H1 (cell line): ENCODE results near the gene LIMS1. TPM values are rescaled to one million over a fixed set of nuclear protein-coding genes. Genes with fewer than 3 reads are reported as not detected.

ENCODE experiments used
- CTCF ChIA-PET: fragments of 300-600 bp; sonication (Branson Sonifier 250); formaldehyde crosslinking; loops from one replicate; lab custom pipeline; 2021; ENCODE audit not compliant: partially characterized antibody; lab: Charles Lee
- POLR2A ChIA-PET: fragments of 300-600 bp; sonication (Branson Sonifier 250); formaldehyde crosslinking; loops from one replicate; lab custom pipeline; 2021; ENCODE audit warnings: inconsistent platforms; ENCODE audit not compliant: partially characterized antibody; lab: Charles Lee
- DNase-seq, 2 experiments: peaks; one replicate each; pipeline versions ENCODE4 v3.0.0 to v3.0.0-alpha.2; 2010 to 2022; ENCODE audit warnings: low spot score in 2 of 2, low read depth in 1 of 2, mixed read lengths in 1 of 2
- FAIRE-seq: peaks from 2 replicates; lab custom pipeline; 2011; peaks lifted over from hg19 to GRCh38; lab: Jason Lieb, UNC
- H2AFZ ChIP-seq: 2 replicates; pipeline ENCODE4 v1.8.1; 2012; ENCODE audit warnings: low read length, inconsistent platforms
- H2AK5ac ChIP-seq: 2 replicates; pipeline ENCODE4 v1.6.1; 2013; ENCODE audit warnings: low read depth, low read length
- H2BK120ac ChIP-seq: replicated peaks from 2 replicates; pipeline ENCODE3; 2013; ENCODE audit warnings: low read depth, low read length, inconsistent platforms
- H2BK12ac ChIP-seq: 2 replicates; pipeline ENCODE4 v1.6.1; 2013; ENCODE audit warnings: low read depth, low read length
- H2BK15ac ChIP-seq: 2 replicates; pipeline ENCODE4 v1.6.1; 2013; ENCODE audit warnings: low read length
- H2BK20ac ChIP-seq: 2 replicates; pipeline ENCODE4 v1.6.1; 2013; ENCODE audit warnings: low read length
- H2BK5ac ChIP-seq: 2 replicates; pipeline ENCODE4 v1.6.1; 2013; ENCODE audit warnings: low read depth, low read length
- H3K14ac ChIP-seq: 2 replicates; pipeline ENCODE4 v1.6.1; 2013; ENCODE audit warnings: inconsistent platforms; ENCODE audit not compliant: insufficient read length
- H3K18ac ChIP-seq: 2 replicates; pipeline ENCODE4 v1.6.1; 2013; ENCODE audit warnings: low read length; ENCODE audit errors: extremely low read depth
- H3K23ac ChIP-seq: 2 replicates; pipeline ENCODE4 v1.6.1; 2013; ENCODE audit warnings: inconsistent platforms; ENCODE audit not compliant: insufficient read length
- H3K23me2 ChIP-seq: 2 replicates; pipeline ENCODE4 v1.6.1; 2013; ENCODE audit warnings: low read depth, low read length
- H3K27ac ChIP-seq: 2 replicates; pipeline ENCODE4 v1.6.1; 2011; ENCODE audit warnings: low read depth, low read length, inconsistent platforms
- H3K27me3 ChIP-seq, 4 experiments: replicated peaks in 1 of 4; 1 replicate in 1 of 4; 2 replicates in 3 of 4; pipeline versions ENCODE4 v1.6.1 to v1.8.1; 2011 to 2013; ENCODE audit warnings: low read length in 3 of 4, mild to moderate bottlenecking in 3 of 4, inconsistent platforms in 2 of 4, mixed read lengths in 2 of 4, moderate library complexity in 1 of 4; ENCODE audit not compliant: control insufficient read depth in 3 of 4, insufficient read depth in 3 of 4; ENCODE audit errors: extremely low read depth in 1 of 4
- H3K36me3 ChIP-seq, 4 experiments: 2 replicates each; pipeline versions ENCODE4 v1.6.1 to v1.8.1; 2011 to 2013; ENCODE audit warnings: mild to moderate bottlenecking in 4 of 4, low read length in 3 of 4, moderate library complexity in 2 of 4, control low read depth in 1 of 4, inconsistent platforms in 1 of 4; ENCODE audit not compliant: insufficient read depth in 4 of 4, control insufficient read depth in 2 of 4
- H3K4ac ChIP-seq: replicated peaks from 2 replicates; pipeline ENCODE3; 2013; ENCODE audit warnings: low read length, low read depth, mixed read lengths, inconsistent platforms; ENCODE audit not compliant: insufficient read length
- H3K4me1 ChIP-seq, 4 experiments: replicated peaks in 1 of 4; 1 replicate in 1 of 4; 2 replicates in 3 of 4; pipeline versions ENCODE4 v1.6.1 to v1.8.1; 2011 to 2013; ENCODE audit warnings: low read length in 3 of 4, inconsistent platforms in 2 of 4, mixed read lengths in 1 of 4; ENCODE audit not compliant: insufficient read depth in 4 of 4, control insufficient read depth in 3 of 4
- H3K4me2 ChIP-seq, 2 experiments: 2 replicates each; pipeline versions ENCODE4 v1.6.1 to v1.8.1; 2011 to 2013; ENCODE audit warnings: low read depth in 2 of 2, low read length in 2 of 2, control low read depth in 1 of 2, inconsistent platforms in 1 of 2, mild to moderate bottlenecking in 1 of 2; ENCODE audit not compliant: insufficient read depth in 1 of 2
- H3K4me3 ChIP-seq, 4 experiments: fragments of 200-600, 300-600 bp in 1 of 4; sonication (generic), shearing (Covaris generic), sonication (Bioruptor Twin) in 1 of 4; 2 replicates each; pipeline versions ENCODE4 v1.5.1 to v1.8.1; 2011 to 2016; ENCODE audit warnings: low read length in 4 of 4, low read depth in 3 of 4, control low read depth in 2 of 4, inconsistent platforms in 2 of 4, mild to moderate bottlenecking in 2 of 4, mixed read lengths in 1 of 4, moderate library complexity in 1 of 4; ENCODE audit not compliant: insufficient read depth in 2 of 4; ENCODE audit errors: extremely low read depth in 1 of 4
- H3K56ac ChIP-seq: replicated peaks from 2 replicates; pipeline ENCODE3; 2013; ENCODE audit warnings: low read depth, mild to moderate bottlenecking, mixed read lengths, low read length, inconsistent platforms; ENCODE audit not compliant: insufficient read length
- H3K79me1 ChIP-seq: 2 replicates; pipeline ENCODE4 v1.6.1; 2013; ENCODE audit warnings: low read depth, low read length, control low read depth
- H3K79me2 ChIP-seq, 2 experiments: 2 replicates each; pipeline versions ENCODE4 v1.6.1 to v1.8.1; 2012 to 2013; ENCODE audit warnings: low read length in 2 of 2, mild to moderate bottlenecking in 2 of 2, inconsistent platforms in 1 of 2; ENCODE audit not compliant: insufficient read depth in 2 of 2, control insufficient read depth in 1 of 2
- H3K9ac ChIP-seq, 4 experiments: replicated peaks in 1 of 4; 1 replicate in 1 of 4; 2 replicates in 3 of 4; pipeline versions ENCODE4 v1.6.1 to v1.8.1; 2011 to 2013; ENCODE audit warnings: low read depth in 3 of 4, low read length in 3 of 4, control low read depth in 2 of 4, mild to moderate bottlenecking in 2 of 4, moderate library complexity in 2 of 4, inconsistent platforms in 1 of 4; ENCODE audit errors: extremely low read depth in 1 of 4
- H3K9me3 ChIP-seq, 2 experiments: 2 replicates each; pipeline versions ENCODE4 v1.6.1 to v1.8.1; 2012 to 2013; ENCODE audit warnings: mild to moderate bottlenecking in 2 of 2, moderate library complexity in 2 of 2, control low read depth in 1 of 2, inconsistent platforms in 1 of 2, low read depth in 1 of 2, low read length in 1 of 2, mixed read lengths in 1 of 2; ENCODE audit not compliant: insufficient read depth in 2 of 2
- H4K20me1 ChIP-seq, 2 experiments: replicated peaks in 1 of 2; 2 replicates each; pipeline versions ENCODE3 to v1.8.1; 2011 to 2013; ENCODE audit warnings: inconsistent platforms in 2 of 2, low read length in 2 of 2, mild to moderate bottlenecking in 1 of 2; ENCODE audit not compliant: insufficient read depth in 2 of 2, control insufficient read depth in 1 of 2
- H4K5ac ChIP-seq: 2 replicates; pipeline ENCODE4 v1.6.1; 2013; ENCODE audit warnings: low read length, low read depth, mixed read lengths, inconsistent platforms; ENCODE audit not compliant: insufficient read length
- H4K8ac ChIP-seq: 2 replicates; pipeline ENCODE4 v1.8.0; 2013; ENCODE audit warnings: mild to moderate bottlenecking, moderate library complexity, low read length, inconsistent platforms; ENCODE audit not compliant: insufficient read depth; ENCODE audit errors: extremely low read depth
- H4K91ac ChIP-seq: replicated peaks from 2 replicates; pipeline ENCODE3; 2013; ENCODE audit warnings: low read length, mixed read lengths, inconsistent platforms; ENCODE audit not compliant: insufficient read length
- BCL11A ChIP-seq, 2 experiments: IDR thresholded peaks; one replicate each; pipeline ENCODE4 v1.6.1; 2011; ENCODE audit warnings: low read depth in 2 of 2, low read length in 2 of 2, mild to moderate bottlenecking in 2 of 2
- CBX5 ChIP-seq: fragments of 300-800, 300-1000 bp; sonication (generic); IDR thresholded peaks from 2 replicates; pipeline ENCODE4 v1.7.1; 2016; ENCODE audit warnings: antibody characterized with exemption, low read length, low read depth
- CTBP2 ChIP-seq: IDR thresholded peaks from 2 replicates; pipeline ENCODE4 v1.7.0; 2011; ENCODE audit warnings: borderline replicate concordance, mild to moderate bottlenecking, moderate library complexity, mixed read lengths, low read length; ENCODE audit not compliant: insufficient read depth, insufficient read length
- EGR1 ChIP-seq: IDR thresholded peaks from 2 replicates; pipeline ENCODE4 v1.6.1; 2011; ENCODE audit warnings: low read depth, low read length, borderline replicate concordance
- FOSL1 ChIP-seq: IDR thresholded peaks from 2 replicates; pipeline ENCODE4 v1.6.1; 2011; ENCODE audit warnings: mild to moderate bottlenecking, low read depth, low read length, moderate library complexity; ENCODE audit not compliant: insufficient read depth
- GTF2F1 ChIP-seq: IDR thresholded peaks from 2 replicates; pipeline ENCODE4 v1.6.1; 2012; ENCODE audit warnings: low read depth, low read length, improper control_type of control experiment, borderline replicate concordance
- HDAC6 ChIP-seq: IDR thresholded peaks from one replicate; pipeline ENCODE4 v1.7.1; 2012; ENCODE audit warnings: low read depth, mild to moderate bottlenecking, inconsistent platforms, low read length, moderate library complexity
- KDM5A ChIP-seq: fragments of 200-600 bp; IDR thresholded peaks from 2 replicates; pipeline ENCODE4 v1.7.1; 2012; ENCODE audit warnings: mild to moderate bottlenecking, low read length, inconsistent platforms, mixed read lengths
- NANOG ChIP-seq: IDR thresholded peaks from 2 replicates; pipeline ENCODE4 v1.6.1; 2011; ENCODE audit warnings: low read length, low read depth, mild to moderate bottlenecking, inconsistent platforms; ENCODE audit not compliant: insufficient read depth, poor library complexity, severe bottlenecking
- PHF8 ChIP-seq: fragments of 200-600 bp; sonication (generic); conservative IDR thresholded peaks from 2 replicates; pipeline ENCODE4 v1.7.1; 2012; ENCODE audit warnings: low read depth, mild to moderate bottlenecking, inconsistent platforms, low read length, moderate library complexity
- RBBP5 ChIP-seq: IDR thresholded peaks from 2 replicates; pipeline ENCODE4 v1.7.1; 2012; ENCODE audit warnings: low read depth, mild to moderate bottlenecking, inconsistent platforms, low read length, moderate library complexity, borderline replicate concordance
- SP4 ChIP-seq: IDR thresholded peaks from 2 replicates; pipeline ENCODE4 v1.6.1; 2012; ENCODE audit warnings: low read length, inconsistent platforms
- TCF12 ChIP-seq: IDR thresholded peaks from 2 replicates; pipeline ENCODE4 v1.6.1; 2011; ENCODE audit warnings: low read depth, mild to moderate bottlenecking, low read length
- WGBS, 2 experiments: shearing (Covaris generic) in 1 of 2; methylation state at CpG; one replicate each; pipeline versions ENCODE4 v1.1.6 to v1.1.7; 2013 to 2015; ENCODE audit warnings: low lambda C conversion rate in 2 of 2, mixed read lengths in 2 of 2, inconsistent platforms in 1 of 2, low coverage in 1 of 2, missing lambda C conversion rate in 1 of 2; ENCODE audit not compliant: insufficient replicate concordance in 2 of 2, insufficient coverage in 1 of 2, insufficient read length in 1 of 2; ENCODE audit errors: extremely low coverage in 1 of 2, missing lambda C conversion rate in 1 of 2; 5-methylcytosine and 5-hydroxymethylcytosine counted together
- polyA plus RNA-seq, 7 experiments: library from polyadenylated mRNA; depleted of rRNA in 3 of 7; stranded (reverse) in 5 of 7; unstranded in 2 of 7; fragments of >200 nt in 5 of 7; fragments of 200-250 nt in 2 of 7; gene quantifications; 1 replicate in 5 of 7; 2 replicates in 1 of 7; 4 replicates in 1 of 7; pipeline versions ENCODE4 v1.2.1 to v1.2.3, GENCODE V29; 2011 to 2013; ENCODE audit warnings: missing spikeins in 2 of 7, mixed read lengths in 2 of 7
- total RNA-seq: library from RNA; stranded (reverse); fragmentation: NEBNext Ultra II Directional; extraction: Animal tissue kit (Norgen Biotek cat#: 25700); gene quantifications from 2 replicates; pipeline ENCODE4 v1.2.1, GENCODE V29; 2021
- TF ChIP-seq, protein P1 (sequence below): IDR thresholded peaks from 2 replicates; pipeline ENCODE4 v1.6.1; 2012; ENCODE audit warnings: inconsistent platforms

Gene LIMS1
- total and polyA plus RNA-seq, 2 of the 8 experiments (the other 6 are each of a cell fraction or from before 2014, with no cell fraction given), result 24.1 to 36.7 TPM

DNA sequence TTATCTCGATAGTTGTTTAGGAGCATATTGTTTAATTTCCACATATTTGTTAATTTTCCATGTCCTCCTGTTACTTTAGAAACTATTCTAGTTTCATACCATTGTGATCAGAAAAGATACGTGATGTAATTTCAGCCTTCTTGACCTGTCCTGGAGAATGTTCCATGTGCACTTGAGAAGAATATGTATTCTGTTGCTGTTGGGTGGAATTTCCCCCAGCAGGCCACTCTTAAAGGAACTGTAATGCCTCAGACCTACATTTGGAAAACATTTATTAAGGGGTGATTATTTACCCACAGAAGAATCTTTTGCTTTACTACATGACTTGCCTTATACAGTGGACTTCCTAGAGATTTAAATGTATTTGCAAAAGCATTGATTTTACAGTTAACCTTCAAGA, 55.5 kb downstream of the LIMS1 start:
- H3K36me3 ChIP-seq, result no peaks in the 10 kb centered on the region
- TF ChIP-seq SP4, result no peak
- TF ChIP-seq GTF2F1, result no peak
- TF ChIP-seq HDAC6, result no peak
- TF ChIP-seq TCF12, result no peak
- TF ChIP-seq CBX5, result no peak
- no peak for TF ChIP-seq RBBP5
- TF ChIP-seq FOSL1, result no peak
- TF ChIP-seq PHF8, result no peak
- no peak for TF ChIP-seq EGR1
- TF ChIP-seq CTBP2, result no peak
- TF ChIP-seq, protein P1, sequence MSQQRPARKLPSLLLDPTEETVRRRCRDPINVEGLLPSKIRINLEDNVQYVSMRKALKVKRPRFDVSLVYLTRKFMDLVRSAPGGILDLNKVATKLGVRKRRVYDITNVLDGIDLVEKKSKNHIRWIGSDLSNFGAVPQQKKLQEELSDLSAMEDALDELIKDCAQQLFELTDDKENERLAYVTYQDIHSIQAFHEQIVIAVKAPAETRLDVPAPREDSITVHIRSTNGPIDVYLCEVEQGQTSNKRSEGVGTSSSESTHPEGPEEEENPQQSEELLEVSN, result no peak
- no peak for TF ChIP-seq NANOG
- TF ChIP-seq BCL11A (IDR thresholded peaks at IDR 0.05; ENCODE audit: low read depth in 2 of 2, low read length in 2 of 2), result no peak
- TF ChIP-seq KDM5A, result no peak

More for the DNA sequence above, 55.5 kb downstream of the LIMS1 start:
- H3K9ac ChIP-seq, result no peak overlapping the region
- H2BK20ac ChIP-seq, result no peak overlapping the region
- H3K14ac ChIP-seq, result no peak overlapping the region
- peaks cover 0 to 30% of the 10 kb centered on the region in 2 experiments; a peak in 2 of 4 replicates for H3K79me2 ChIP-seq
- ChIA-PET POLR2A (no interaction called here), CTCF (no interaction called here)
- no peaks in the 10 kb centered on the region for H4K20me1 ChIP-seq
- H4K8ac ChIP-seq, result no peak overlapping the region
- no peak overlapping the region for H2AK5ac ChIP-seq
- no peaks in the 10 kb centered on the region for H3K23me2 ChIP-seq
- DNase-seq (no peak), FAIRE-seq (no peak)
- H3K79me1 ChIP-seq, result peaks cover 3% of the 10 kb centered on the region; the same call in 1 of the 2 replicates
- H3K4ac ChIP-seq, result no peak overlapping the region
- no peak overlapping the region for H2BK15ac ChIP-seq
- no peak overlapping the region for H3K23ac ChIP-seq
- no peak overlapping the region for H3K18ac ChIP-seq
- no peak overlapping the region for H3K56ac ChIP-seq
- no peak overlapping the region for H2BK12ac ChIP-seq
- no peak overlapping the region for H2BK5ac ChIP-seq
- no peak overlapping the region for H4K91ac ChIP-seq
- H3K27me3 ChIP-seq, result no peaks in the 10 kb centered on the region
- H2AFZ ChIP-seq, result no peak overlapping the region
- H3K27ac ChIP-seq, result no peak overlapping the region
- no peaks in the 10 kb centered on the region for H3K9me3 ChIP-seq
- peaks cover under 1 to 10% (median 3%) of the 10 kb centered on the region in 4 experiments; a peak in 5 of 7 replicates for H3K4me1 ChIP-seq
- H4K5ac ChIP-seq, result no peak overlapping the region
- 94 to 100% methylated on average over 1 to 2 of the region's 2 CpGs for WGBS, 2 experiments
- H3K4me3 ChIP-seq, result no peak overlapping the region
- no peak overlapping the region for H3K4me2 ChIP-seq
- H2BK120ac ChIP-seq, result no peak overlapping the region
